HL-60 (cell line): ENCODE data around the gene PANX1.

ENCODE experiments used
- CTCF ChIP-seq: IDR thresholded peaks from one replicate; pipeline ENCODE4 v1.5.1; 2011; ENCODE audit warnings: low read length, control low read depth, inconsistent platforms; ENCODE audit not compliant: insufficient read depth
- GABPA ChIP-seq: IDR thresholded peaks from 2 replicates; pipeline ENCODE4 v1.6.1; 2012; ENCODE audit warnings: low read depth
- POLR2AphosphoS5 ChIP-seq: IDR thresholded peaks from 2 replicates; pipeline ENCODE4 v1.6.1; 2012; ENCODE audit warnings: low read depth
- REST ChIP-seq: IDR thresholded peaks from 2 replicates; pipeline ENCODE4 v1.6.1; 2012; ENCODE audit warnings: low read depth; ENCODE audit not compliant: insufficient replicate concordance
- SPI1 ChIP-seq: IDR thresholded peaks from 2 replicates; pipeline ENCODE4 v1.6.1; 2012; ENCODE audit warnings: low read depth, mild to moderate bottlenecking, borderline replicate concordance

- no peak for TF ChIP-seq POLR2AphosphoS5
- no peak for TF ChIP-seq CTCF
- no peak for TF ChIP-seq REST
- no peak for TF ChIP-seq SPI1
- no peak for TF ChIP-seq GABPA
Observed at GRCh38 chr11:94147433-94147845, 18.8 kb downstream of the PANX1 start.
